ENCODE results near the gene RPTOR. TPM values are rescaled to one million over a fixed set of nuclear protein-coding genes. Genes with fewer than 3 reads are reported as not detected.

RPTOR gene
- polyA plus RNA-seq, 1 donor (not counting 4 experiments of a cell fraction or from before 2014, with no cell fraction given), result 4.0 TPM

GRCh38 chr17:80821546-80821945 lies 276.9 kb downstream of the RPTOR start:
- Histone ChIP-seq H3K9ac (ENCODE audit: control insufficient read depth, extremely low read depth, insufficient read depth, low read length) (no peak overlapping the region), H3K79me2 (ENCODE audit: control insufficient read depth, insufficient read depth, low read length) (no peaks in the 10 kb centered on the region), H3K4me3 (ENCODE audit: control insufficient read depth in 2 of 3, extremely low read depth in 1 of 3, insufficient read depth in 2 of 3, low read depth in 1 of 3, low read length in 3 of 3) (no peak overlapping the region), H3K9me1 (ENCODE audit: control insufficient read depth, extremely low read depth, insufficient read depth, low read length) (no peaks in the 10 kb centered on the region), H4K20me1 (ENCODE audit: control insufficient read depth, extremely low read depth, insufficient read depth, low read length) (no peaks in the 10 kb centered on the region), H3K27ac (ENCODE audit: control insufficient read depth, insufficient read depth, low read length) (no peak overlapping the region), H3K4me1 (ENCODE audit: control insufficient read depth, extremely low read depth, insufficient read depth, low read length) (peaks cover 21% of the 10 kb centered on the region), H3K27me3 (ENCODE audit: control insufficient read depth, extremely low read depth, insufficient read depth, low read length) (no peaks in the 10 kb centered on the region), H3K9me3 (ENCODE audit: control insufficient read depth, low read depth, low read length) (no peaks in the 10 kb centered on the region), H3K36me3 (ENCODE audit: control insufficient read depth in 2 of 2, extremely low read depth in 1 of 2, insufficient read depth in 2 of 2, low read length in 2 of 2) (peaks cover 3 to 5% of the 10 kb centered on the region in 2 experiments), H3K4me2 (ENCODE audit: control insufficient read depth, extremely low read depth, insufficient read depth, low read depth, low read length) (no peak overlapping the region), H2AFZ (ENCODE audit: control insufficient read depth, low read length) (no peak overlapping the region)
- DNase-seq (ENCODE audit: low read depth, low spot score), result no peak
- TF ChIP-seq CTCF (optimal IDR thresholded peaks at IDR 0.05 in 1 of 3, IDR thresholded peaks at IDR 0.05 in 1 of 3, conservative IDR thresholded peaks at IDR 0.05 in 1 of 3; ENCODE audit: extremely low read depth in 1 of 3, insufficient read depth in 2 of 3, low read length in 3 of 3) (no peak), EZH2 (IDR thresholded peaks at IDR 0.05; ENCODE audit: low read length) (no peak)
- dilution Hi-C loops (cut with MboI; ENCODE audit: extremely low pct_ligation_motif_present, low sequenced_read_pairs), result no loop called here
- no peak for FAIRE-seq

- DNase-seq (ENCODE audit: low read depth, low spot score), result no peak
These were observed 277.5 kb downstream of the RPTOR start for GRCh38 chr17:80822021-80822699.

More at GRCh38 chr17:80822021-80822699, 277.5 kb downstream of the RPTOR start:
- dilution Hi-C loops (cut with MboI; ENCODE audit: extremely low pct_ligation_motif_present, low sequenced_read_pairs), result no loop called here
- FAIRE-seq, result no peak
- H3K4me1 ChIP-seq (ENCODE audit: control insufficient read depth, extremely low read depth, insufficient read depth, low read length), result peaks cover 28% of the 10 kb centered on the region
- H3K79me2 ChIP-seq (ENCODE audit: control insufficient read depth, insufficient read depth, low read length), result no peaks in the 10 kb centered on the region
- H4K20me1 ChIP-seq (ENCODE audit: control insufficient read depth, extremely low read depth, insufficient read depth, low read length), result no peaks in the 10 kb centered on the region
- H3K27ac ChIP-seq (ENCODE audit: control insufficient read depth, insufficient read depth, low read length), result no peak overlapping the region
- no peak overlapping the region for H3K4me3 ChIP-seq (ENCODE audit: control insufficient read depth in 2 of 3, extremely low read depth in 1 of 3, insufficient read depth in 2 of 3, low read depth in 1 of 3, low read length in 3 of 3)
- no peak overlapping the region for H3K4me2 ChIP-seq (ENCODE audit: control insufficient read depth, extremely low read depth, insufficient read depth, low read depth, low read length)
- no peaks in the 10 kb centered on the region for H3K9me3 ChIP-seq (ENCODE audit: control insufficient read depth, low read depth, low read length)
- no peaks in the 10 kb centered on the region for H3K9me1 ChIP-seq (ENCODE audit: control insufficient read depth, extremely low read depth, insufficient read depth, low read length)
- no peaks in the 10 kb centered on the region for H3K27me3 ChIP-seq (ENCODE audit: control insufficient read depth, extremely low read depth, insufficient read depth, low read length)
- H2AFZ ChIP-seq (ENCODE audit: control insufficient read depth, low read length), result no peak overlapping the region
- H3K9ac ChIP-seq (ENCODE audit: control insufficient read depth, extremely low read depth, insufficient read depth, low read length), result no peak overlapping the region
- peaks cover 3 to 5% of the 10 kb centered on the region in 2 experiments for H3K36me3 ChIP-seq (ENCODE audit: control insufficient read depth in 2 of 2, extremely low read depth in 1 of 2, insufficient read depth in 2 of 2, low read length in 2 of 2)
- TF ChIP-seq CTCF (optimal IDR thresholded peaks at IDR 0.05 in 1 of 3, IDR thresholded peaks at IDR 0.05 in 1 of 3, conservative IDR thresholded peaks at IDR 0.05 in 1 of 3; ENCODE audit: extremely low read depth in 1 of 3, insufficient read depth in 2 of 3, low read length in 3 of 3) (no peak), EZH2 (IDR thresholded peaks at IDR 0.05; ENCODE audit: low read length) (no peak)

Measured in keratinocyte (primary cell).